PC-9 (cell line): ENCODE data around the gene GALNT14. TPM values are rescaled to one million over a fixed set of nuclear protein-coding genes. Genes with fewer than 3 reads are reported as not detected.

Source experiments
- BruUV-seq: library from RNA; stranded (reverse); fragments of 400-500 nt; replicated peaks from 2 replicates; lab custom pipeline; 2021; lab: Mats Ljungman, UMichigan
- CTCF ChIA-PET: fragments of 300-600 bp; sonication (Branson Sonifier 250); formaldehyde crosslinking; loops from one replicate; lab custom pipeline; 2022; ENCODE audit warnings: antibody characterized with exemption; lab: Charles Lee
- POLR2A ChIA-PET: fragments of 300-600 bp; sonication (Branson Sonifier 250); formaldehyde crosslinking; loops from one replicate; lab custom pipeline; 2022; ENCODE audit warnings: antibody characterized with exemption; ENCODE audit not compliant: unreplicated experiment; lab: Charles Lee
- DNase-seq, 2 experiments: peaks; one replicate each; pipeline versions ENCODE4 v3.0.0 to v3.0.0-alpha.2; 2015 to 2022; ENCODE audit warnings: mixed read lengths in 1 of 2
- H2AFZ ChIP-seq: fragments of 200-600 bp; sonication (generic); 2 replicates; pipeline ENCODE4 v1.8.1; 2017; ENCODE audit warnings: antibody characterized with exemption
- H3F3A ChIP-seq: fragments of 200-600 bp; sonication (generic); 2 replicates; pipeline ENCODE4 v1.8.1; 2017; ENCODE audit warnings: antibody characterized with exemption, mild to moderate bottlenecking, low read depth; ENCODE audit not compliant: insufficient read depth
- H3K27ac ChIP-seq: fragments of 200-600 bp; sonication (generic); 2 replicates; pipeline ENCODE4 v1.6.1; 2016; ENCODE audit warnings: mixed run types
- H3K27me3 ChIP-seq: fragments of 200-600 bp; sonication (generic); 2 replicates; pipeline ENCODE4 v1.6.1; 2016; ENCODE audit warnings: low read depth, mixed run types; ENCODE audit not compliant: insufficient read depth
- H3K36me3 ChIP-seq: fragments of 200-600 bp; sonication (generic); 2 replicates; pipeline ENCODE4 v1.6.1; 2016; ENCODE audit warnings: low read depth, mixed run types
- H3K4me1 ChIP-seq: fragments of 200-600 bp; sonication (generic); replicated peaks from 2 replicates; pipeline ENCODE4 v1.6.1; 2016; ENCODE audit warnings: mixed run types; ENCODE audit not compliant: insufficient read depth
- H3K4me2 ChIP-seq: fragments of 200-600 bp; sonication (generic); 2 replicates; pipeline ENCODE4 v1.6.1; 2017; ENCODE audit warnings: mixed run types
- H3K4me3 ChIP-seq: fragments of 200-600 bp; sonication (generic); 2 replicates; pipeline ENCODE4 v1.6.1; 2016; ENCODE audit warnings: mixed run types
- H3K79me2 ChIP-seq: fragments of 200-600 bp; sonication (generic); 2 replicates; pipeline ENCODE4 v1.6.1; 2017; ENCODE audit warnings: low read depth, mixed run types
- H3K9me2 ChIP-seq: fragments of 200-600 bp; sonication (generic); 2 replicates; pipeline ENCODE4 v1.8.1; 2017; ENCODE audit warnings: mild to moderate bottlenecking; ENCODE audit not compliant: insufficient read depth
- H3K9me3 ChIP-seq: fragments of 200-600 bp; sonication (generic); 2 replicates; pipeline ENCODE4 v1.8.1; 2016; ENCODE audit warnings: low read depth; ENCODE audit not compliant: insufficient read depth
- H4K20me1 ChIP-seq: fragments of 200-600 bp; sonication (generic); 2 replicates; pipeline ENCODE4 v1.8.1; 2017; ENCODE audit not compliant: insufficient read depth
- EZH2 ChIP-seq: fragments of 200-600 bp; sonication (generic); IDR thresholded peaks from 2 replicates; pipeline ENCODE4 v1.8.0; 2017; ENCODE audit warnings: antibody characterized with exemption, low read depth
- intact Hi-C: fragments of 100-400 bp; cut with micrococcal nuclease; formaldehyde crosslinking; loops from one replicate; pipeline ENCODE4 v1.10.0; 2022; ENCODE audit not compliant: unreplicated experiment
- total RNA-seq: library from RNA; stranded (reverse); gene quantifications from 2 replicates; pipeline ENCODE4 v1.2.3, GENCODE V29; 2021
- TF ChIP-seq, protein P1 (sequence below): fragments of 200-600 bp; sonication (generic); conservative IDR thresholded peaks from 2 replicates; pipeline ENCODE4 v1.6.1; 2017; ENCODE audit warnings: mixed run types, antibody characterized with exemption, mild to moderate bottlenecking, moderate library complexity

GALNT14 gene
- total RNA-seq, 1 experiment from 2014 or later: 3.1 TPM

DNA sequence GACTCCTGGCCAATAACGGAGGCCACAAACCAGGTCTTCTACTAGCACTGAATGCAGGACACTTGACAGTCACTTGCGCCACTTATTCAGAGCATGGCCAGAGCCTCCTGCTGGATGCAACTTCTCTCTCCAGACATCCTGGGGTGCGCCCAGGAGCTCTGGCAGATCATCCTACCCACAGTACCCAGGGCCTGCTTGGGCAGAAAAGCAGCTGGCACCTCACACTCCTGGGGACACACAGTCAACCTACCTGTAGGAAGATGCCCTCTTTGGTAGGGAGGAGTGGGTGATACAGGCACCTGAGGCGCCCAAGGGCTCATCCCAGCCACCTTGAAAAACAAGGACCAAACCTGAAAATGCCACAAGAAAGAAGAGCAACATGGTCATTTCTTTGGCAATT lies 13.3 kb downstream of the GALNT14 start:
- TF ChIP-seq, protein P1, sequence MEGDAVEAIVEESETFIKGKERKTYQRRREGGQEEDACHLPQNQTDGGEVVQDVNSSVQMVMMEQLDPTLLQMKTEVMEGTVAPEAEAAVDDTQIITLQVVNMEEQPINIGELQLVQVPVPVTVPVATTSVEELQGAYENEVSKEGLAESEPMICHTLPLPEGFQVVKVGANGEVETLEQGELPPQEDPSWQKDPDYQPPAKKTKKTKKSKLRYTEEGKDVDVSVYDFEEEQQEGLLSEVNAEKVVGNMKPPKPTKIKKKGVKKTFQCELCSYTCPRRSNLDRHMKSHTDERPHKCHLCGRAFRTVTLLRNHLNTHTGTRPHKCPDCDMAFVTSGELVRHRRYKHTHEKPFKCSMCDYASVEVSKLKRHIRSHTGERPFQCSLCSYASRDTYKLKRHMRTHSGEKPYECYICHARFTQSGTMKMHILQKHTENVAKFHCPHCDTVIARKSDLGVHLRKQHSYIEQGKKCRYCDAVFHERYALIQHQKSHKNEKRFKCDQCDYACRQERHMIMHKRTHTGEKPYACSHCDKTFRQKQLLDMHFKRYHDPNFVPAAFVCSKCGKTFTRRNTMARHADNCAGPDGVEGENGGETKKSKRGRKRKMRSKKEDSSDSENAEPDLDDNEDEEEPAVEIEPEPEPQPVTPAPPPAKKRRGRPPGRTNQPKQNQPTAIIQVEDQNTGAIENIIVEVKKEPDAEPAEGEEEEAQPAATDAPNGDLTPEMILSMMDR: no peak
- no peak for TF ChIP-seq EZH2
- H3K36me3 ChIP-seq: no peaks in the 10 kb centered on the region; the same call in 1 of the 2 replicates
- no peak overlapping the region for H3K4me3 ChIP-seq
- no peak overlapping the region for H2AFZ ChIP-seq
- peak overlapping the region; percentile 77; the same call in 1 of the 2 replicates for H3K27ac ChIP-seq
- H3K4me1 ChIP-seq: peaks cover 45% of the 10 kb centered on the region
- 0 out of 2 replicates have a peak overlapping the region, but pooled peaks have one; percentile 72 for H3K4me2 ChIP-seq
- POLR2A ChIA-PET: no interaction called here
- peaks cover 90% of the 10 kb centered on the region for H3K79me2 ChIP-seq
- DNase-seq: no peak
- peaks cover 24% of the 10 kb centered on the region; the same call in 1 of the 2 replicates for H3F3A ChIP-seq
- intact Hi-C loops: no loop called here
- no peaks in the 10 kb centered on the region for H3K9me3 ChIP-seq
- no peaks in the 10 kb centered on the region for H3K27me3 ChIP-seq
- CTCF ChIA-PET: no interaction called here
- H3K9me2 ChIP-seq: no peaks in the 10 kb centered on the region
- no TSS peak for BruUV-seq
- H4K20me1 ChIP-seq: peaks cover 3% of the 10 kb centered on the region; the same call in 1 of the 2 replicates

DNA sequence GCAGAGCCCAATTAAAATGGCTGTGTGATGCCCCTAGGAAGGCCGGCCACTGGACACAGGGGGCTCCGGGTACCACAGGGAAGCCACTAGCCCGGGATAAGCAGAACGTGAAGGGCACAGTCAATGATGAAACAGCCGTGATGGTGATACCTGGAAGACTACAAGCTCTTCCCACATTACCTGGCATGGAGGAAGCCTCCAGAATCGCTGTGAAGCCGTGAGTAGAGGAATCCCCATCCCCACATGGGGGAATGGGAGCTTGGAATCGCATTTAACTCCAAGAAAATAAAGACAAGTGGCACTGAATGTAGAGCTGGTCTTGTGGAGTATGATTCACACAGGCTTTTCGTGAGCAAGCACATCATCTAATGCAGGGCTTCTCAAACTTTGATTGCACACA lies 16.1 kb downstream of the GALNT14 start:
- intact Hi-C loops: no loop called here
- BruUV-seq: no TSS peak
- TF ChIP-seq, protein P1: no peak
- no peak for TF ChIP-seq EZH2

DNA sequence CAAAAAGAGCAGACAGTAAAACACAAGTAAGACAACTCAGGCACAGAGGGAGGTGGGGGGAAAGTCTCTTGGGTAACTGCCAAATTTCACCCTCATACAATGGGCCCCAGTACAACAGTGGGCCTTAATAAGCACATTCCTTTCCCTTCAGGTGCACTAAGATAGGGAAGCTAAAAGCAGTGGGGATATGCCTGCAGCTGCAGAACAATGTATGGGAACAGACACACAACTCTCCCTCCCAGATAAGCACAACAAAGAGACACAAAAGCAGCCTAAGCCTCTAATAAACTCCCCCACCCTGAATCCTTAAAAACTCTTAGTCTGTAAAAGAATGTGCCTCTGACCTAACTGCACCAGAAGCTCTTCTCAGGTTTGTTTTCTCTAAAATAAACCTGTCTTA lies 24.5 kb downstream of the GALNT14 start:
- no peaks in the 10 kb centered on the region for H3K9me2 ChIP-seq
- ChIA-PET POLR2A (no interaction called here), CTCF (no interaction called here)
- H3K4me2 ChIP-seq: no peak overlapping the region
- peaks cover 97% of the 10 kb centered on the region for H3K79me2 ChIP-seq
- no peak for DNase-seq
- no TSS peak for BruUV-seq
- no peaks in the 10 kb centered on the region for H3K4me1 ChIP-seq
- intact Hi-C loops: no loop called here
- peaks cover 5% of the 10 kb centered on the region for H3K36me3 ChIP-seq
- H3K27ac ChIP-seq: no peak overlapping the region
- no peaks in the 10 kb centered on the region for H3K9me3 ChIP-seq
- no peaks in the 10 kb centered on the region for H3K27me3 ChIP-seq
- no peaks in the 10 kb centered on the region for H3F3A ChIP-seq
- H4K20me1 ChIP-seq: no peaks in the 10 kb centered on the region
- TF ChIP-seq EZH2: no peak
- TF ChIP-seq, protein P1: no peak
- H2AFZ ChIP-seq: no peak overlapping the region
- no peak overlapping the region for H3K4me3 ChIP-seq

More for the DNA sequence above, 16.1 kb downstream of the GALNT14 start:
- H3K4me2 ChIP-seq: no peak overlapping the region
- H2AFZ ChIP-seq: no peak overlapping the region
- H3K79me2 ChIP-seq: peaks cover 88% of the 10 kb centered on the region
- no peak overlapping the region for H3K27ac ChIP-seq
- peaks cover 3% of the 10 kb centered on the region; the same call in 1 of the 2 replicates for H4K20me1 ChIP-seq
- H3K4me3 ChIP-seq: no peak overlapping the region
- H3K36me3 ChIP-seq: no peaks in the 10 kb centered on the region; the same call in none of the 2 replicates
- no peak for DNase-seq
- H3F3A ChIP-seq: peaks cover 17% of the 10 kb centered on the region; the same call in 1 of the 2 replicates
- CTCF ChIA-PET: no interaction called here
- POLR2A ChIA-PET: no interaction called here
- no peaks in the 10 kb centered on the region for H3K9me2 ChIP-seq
- no peaks in the 10 kb centered on the region for H3K27me3 ChIP-seq
- peaks cover 21% of the 10 kb centered on the region for H3K4me1 ChIP-seq
- H3K9me3 ChIP-seq: no peaks in the 10 kb centered on the region
